Smooth muscle cell (in vitro differentiated cells): Measurements from ENCODE around the gene AFF3. TPM values are rescaled to one million over a fixed set of nuclear protein-coding genes. Genes with fewer than 3 reads are reported as not detected.

Source experiments
- DNase-seq: peaks from one replicate; lab custom pipeline; 2025; ENCODE audit not compliant: unreplicated experiment; lab: John Stamatoyannopoulos, UW
- H2AFZ ChIP-seq: fragments of 200-600 bp; sonication (generic); 2 replicates; pipeline ENCODE4 v1.6.0; 2016; ENCODE audit warnings: antibody characterized with exemption, low read depth, mild to moderate bottlenecking
- H3F3A ChIP-seq: fragments of 200-600 bp; sonication (generic); 2 replicates; pipeline ENCODE4 v1.6.0; 2017; ENCODE audit warnings: antibody characterized with exemption, low read depth
- H3K27ac ChIP-seq: fragments of 200-600 bp; sonication (generic); 2 replicates; pipeline ENCODE4 v1.5.1; 2016; ENCODE audit warnings: low read depth, mild to moderate bottlenecking
- H3K27me3 ChIP-seq: fragments of 200-600 bp; sonication (generic); 2 replicates; pipeline ENCODE4 v1.6.1; 2016; ENCODE audit warnings: low read depth, mild to moderate bottlenecking
- H3K36me3 ChIP-seq: fragments of 200-600 bp; sonication (generic); 2 replicates; pipeline ENCODE4 v1.5.1; 2016; ENCODE audit warnings: low read depth
- H3K4me1 ChIP-seq: fragments of 200-600 bp; sonication (generic); 2 replicates; pipeline ENCODE4 v1.5.1; 2016; ENCODE audit warnings: low read depth
- H3K4me2 ChIP-seq: fragments of 200-600 bp; sonication (generic); 2 replicates; pipeline ENCODE4 v1.6.0; 2016; ENCODE audit warnings: mild to moderate bottlenecking
- H3K4me3 ChIP-seq: fragments of 200-600 bp; sonication (generic); 2 replicates; pipeline ENCODE4 v1.5.1; 2016; ENCODE audit warnings: mild to moderate bottlenecking
- H3K79me2 ChIP-seq: fragments of 200-600 bp; sonication (generic); 2 replicates; pipeline ENCODE4 v1.6.0; 2016; ENCODE audit warnings: low read depth, mild to moderate bottlenecking
- H3K9ac ChIP-seq: fragments of 200-600 bp; sonication (generic); 2 replicates; pipeline ENCODE4 v1.6.0; 2016; ENCODE audit warnings: low read depth
- H3K9me3 ChIP-seq: fragments of 200-600 bp; sonication (generic); replicated peaks from 2 replicates; pipeline ENCODE4 v1.5.1; 2016; ENCODE audit warnings: low read depth
- H4K20me1 ChIP-seq: fragments of 200-600 bp; sonication (generic); 2 replicates; pipeline ENCODE4 v1.6.0; 2016; ENCODE audit warnings: low read depth
- CTCF ChIP-seq: fragments of 200-600 bp; sonication (generic); IDR thresholded peaks from 2 replicates; pipeline ENCODE4 v1.5.1; 2017; ENCODE audit warnings: borderline replicate concordance, mild to moderate bottlenecking, antibody characterized with exemption; ENCODE audit not compliant: insufficient read depth, poor library complexity, severe bottlenecking
- WGBS: methylation state at CpG from one replicate; pipeline ENCODE4 v1.1.7; 2016; ENCODE audit warnings: low lambda C conversion rate; 5-methylcytosine and 5-hydroxymethylcytosine counted together
- polyA plus RNA-seq: library from polyadenylated mRNA; unstranded; fragments of >200 nt; fragmentation: Nextera tagmentation; extraction: Ambion mirVana; gene quantifications from 2 replicates; pipeline ENCODE4 v1.2.1, GENCODE V29; 2016
- total RNA-seq: library from RNA; depleted of rRNA; stranded (reverse); fragments of >200 nt; gene quantifications from 2 replicates; pipeline ENCODE4 v1.2.3, GENCODE V29; 2014

The AFF3 gene
- total and polyA plus RNA-seq, 2 experiments from 2014 or later = 0.27 to 0.39 TPM

- no peak overlapping the region for H3K4me3 ChIP-seq
- 93% methylated on average over 5 of the region's 5 CpGs for WGBS
- no peaks in the 10 kb centered on the region for H3K36me3 ChIP-seq
- no peak for DNase-seq
- H2AFZ ChIP-seq = no peak overlapping the region
- H3K4me2 ChIP-seq = no peak overlapping the region
- no peak for TF ChIP-seq CTCF
- H3K79me2 ChIP-seq = no peaks in the 10 kb centered on the region
- H3K9ac ChIP-seq = no peak overlapping the region
- H3F3A ChIP-seq = no peaks in the 10 kb centered on the region
- no peak overlapping the region for H3K27ac ChIP-seq
- H3K27me3 ChIP-seq = no peaks in the 10 kb centered on the region
- no peaks in the 10 kb centered on the region for H4K20me1 ChIP-seq
- no peaks in the 10 kb centered on the region for H3K9me3 ChIP-seq
- no peaks in the 10 kb centered on the region for H3K4me1 ChIP-seq
Observed at GRCh38 chr2:99780276-99780675, 362.1 kb downstream of the AFF3 start.

DNA sequence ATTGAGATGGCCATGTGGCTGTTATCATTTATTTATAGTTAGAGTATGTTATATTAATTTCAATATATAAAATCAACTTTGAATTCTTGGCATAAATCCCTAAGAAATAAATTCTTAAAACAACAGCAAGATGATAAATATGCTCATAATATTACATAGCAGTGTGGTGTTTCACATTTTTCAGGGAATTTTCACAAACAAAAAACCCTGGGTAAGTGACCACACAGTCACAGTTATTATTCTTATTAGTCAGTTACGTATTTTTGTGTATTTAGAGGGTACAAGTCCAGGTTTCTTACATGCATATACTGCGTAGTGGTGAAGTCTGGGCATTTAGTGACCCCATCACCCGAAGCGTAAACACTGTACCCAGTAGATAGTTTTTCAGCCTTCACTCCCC lies 363.1 kb downstream of the AFF3 start:
- WGBS = 97% methylated on average over 4 of the region's 4 CpGs
- Histone ChIP-seq H3K9me3 (no peaks in the 10 kb centered on the region), H3K79me2 (no peaks in the 10 kb centered on the region), H3K27me3 (no peaks in the 10 kb centered on the region), H3K4me2 (no peak overlapping the region), H3K4me3 (no peak overlapping the region), H3F3A (no peaks in the 10 kb centered on the region), H2AFZ (no peak overlapping the region), H3K27ac (no peak overlapping the region), H4K20me1 (no peaks in the 10 kb centered on the region), H3K36me3 (no peaks in the 10 kb centered on the region), H3K4me1 (no peaks in the 10 kb centered on the region), H3K9ac (no peak overlapping the region)
- TF ChIP-seq CTCF = no peak
- DNase-seq = no peak

- no peak for DNase-seq
- TF ChIP-seq CTCF = no peak
- WGBS = 100% methylated on average over 6 of the region's 6 CpGs
- Histone ChIP-seq H3K9ac (no peak overlapping the region), H3K27ac (no peak overlapping the region), H3K4me1 (no peaks in the 10 kb centered on the region), H4K20me1 (no peaks in the 10 kb centered on the region), H3K4me2 (no peak overlapping the region), H2AFZ (no peak overlapping the region), H3K4me3 (no peak overlapping the region), H3K27me3 (no peaks in the 10 kb centered on the region), H3K36me3 (no peaks in the 10 kb centered on the region), H3K9me3 (no peaks in the 10 kb centered on the region), H3F3A (no peaks in the 10 kb centered on the region), H3K79me2 (no peaks in the 10 kb centered on the region)
Observed at GRCh38 chr2:99777656-99778290, 364.6 kb downstream of the AFF3 start.

DNA sequence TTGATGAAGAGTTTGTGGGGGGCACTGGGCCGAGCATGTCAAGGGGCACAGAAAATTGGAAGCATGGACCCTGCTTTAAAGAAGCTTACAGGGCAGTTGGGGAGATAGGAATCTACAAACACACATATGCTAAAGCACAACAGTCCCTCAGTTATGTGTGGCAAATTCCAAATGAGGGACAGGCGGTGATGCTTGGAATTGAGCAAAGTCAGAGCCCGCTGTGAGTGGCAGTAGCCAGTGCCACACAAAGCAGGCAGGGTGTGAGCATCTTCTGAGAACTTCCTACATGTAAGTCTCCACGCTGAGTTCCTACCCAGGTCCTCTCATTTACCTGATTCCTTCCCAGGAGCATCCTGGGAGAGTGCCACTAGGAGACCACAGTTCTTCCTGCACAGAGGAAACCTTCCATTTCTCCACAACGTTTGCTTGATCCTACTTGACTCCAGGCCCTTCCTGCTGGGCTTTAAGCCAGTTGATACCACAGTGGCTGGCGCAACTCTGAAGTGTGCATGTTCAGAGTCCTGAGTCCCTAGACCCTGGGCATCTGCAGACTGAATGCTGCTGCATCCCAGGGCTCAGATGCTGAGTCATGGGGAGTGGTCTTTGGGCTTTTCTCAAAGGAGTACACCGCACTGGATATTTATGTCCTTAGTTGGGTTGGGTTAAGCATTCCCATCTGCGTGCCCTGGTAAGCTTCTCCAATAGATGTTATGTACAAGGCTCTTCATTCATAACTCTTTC lies 365.3 kb downstream of the AFF3 start:
- DNase-seq = no peak
- no peak for TF ChIP-seq CTCF
- WGBS = 84% methylated on average over 8 of the region's 8 CpGs
- Histone ChIP-seq H4K20me1 (no peaks in the 10 kb centered on the region), H3F3A (no peaks in the 10 kb centered on the region), H3K4me1 (no peaks in the 10 kb centered on the region), H3K4me2 (no peak overlapping the region), H3K36me3 (no peaks in the 10 kb centered on the region), H3K4me3 (no peak overlapping the region), H3K27ac (no peak overlapping the region), H3K9me3 (no peaks in the 10 kb centered on the region), H2AFZ (no peak overlapping the region), H3K27me3 (no peaks in the 10 kb centered on the region), H3K79me2 (no peaks in the 10 kb centered on the region), H3K9ac (no peak overlapping the region)
